ENCODE data around the gene PAF1. TPM values are rescaled to one million over a fixed set of nuclear protein-coding genes. Genes with fewer than 3 reads are reported as not detected.
A peak's percentile ranks its signal among the peaks of the same experiment; 100 is the strongest.

PAF1 gene
- polyA plus RNA-seq, 3 donors = 22.7 to 37.8 (median 25.2) TPM

- Histone ChIP-seq H3K4me2 (replicated peaks; ENCODE audit: extremely low read depth, low read length, poor library complexity, severe bottlenecking) (no peak overlapping the region), H3K4me3 (replicated peaks in 1 of 3; ENCODE audit: low read depth in 2 of 3, low read length in 3 of 3) (no peak overlapping the region), H2AFZ (ENCODE audit: insufficient read depth, low read depth, low read length, poor library complexity, severe bottlenecking) (no peak overlapping the region), H4K20me1 (ENCODE audit: insufficient read depth, low read length) (peaks cover 43% of the 10 kb centered on the region), H3K9ac (ENCODE audit: insufficient read depth, low read length, poor library complexity, severe bottlenecking) (no peak overlapping the region), H3K79me2 (ENCODE audit: insufficient read depth, low read length) (peaks cover 21% of the 10 kb centered on the region), H3K27ac (ENCODE audit: low read depth in 1 of 2, low read length in 2 of 2) (no peak overlapping the region), H3K36me3 (replicated peaks in 1 of 2; ENCODE audit: control insufficient read depth in 1 of 2, insufficient read depth in 2 of 2, low read length in 2 of 2) (peaks cover 70 to 92% of the 10 kb centered on the region in 2 donors), H3K9me3 (replicated peaks in 1 of 2; ENCODE audit: control insufficient read depth in 1 of 2, insufficient read depth in 1 of 2, low read length in 2 of 2) (no peaks in the 10 kb centered on the region), H3K4me1 (ENCODE audit: control insufficient read depth in 1 of 2, insufficient read depth in 2 of 2, low read length in 2 of 2) (no peaks in the 10 kb centered on the region), H3K27me3 (ENCODE audit: control insufficient read depth in 2 of 2, insufficient read depth in 2 of 2, low read length in 2 of 2) (no peaks in the 10 kb centered on the region)
- Mint-ChIP-seq H3K36me3 (peaks cover 69 to 87% of the 10 kb centered on the region in 2 donors), H3K27ac (peak overlapping the region in 2 of 7 donors; percentile 14 to 65), H3K9me3 (peaks cover 0 to 2% (median 0%) of the 10 kb centered on the region in 7 donors), H3K27me3 (ENCODE audit: low read depth in 3 of 3) (peaks cover 0 to 3% (median 1%) of the 10 kb centered on the region in 3 donors), H3K4me3 (no peak overlapping the region), H3K4me1 (peaks cover 5% of the 10 kb centered on the region)
- no peak for TF ChIP-seq CTCF (IDR thresholded peaks at IDR 0.05)
- no peak for DNase-seq
- WGBS (ENCODE audit: insufficient coverage) = 93% methylated on average over 5 of the region's 12 CpGs
- intact Hi-C loops (cut with micrococcal nuclease) = no loop called here
These were observed 38.3 kb downstream of the PAF1 start for GRCh38 chr19:39352381-39353255.

- DNase-seq = no peak
- Mint-ChIP-seq H3K27ac (peak overlapping the region in 2 of 7 donors; percentile 54 to 75), H3K4me3 (no peak overlapping the region), H3K36me3 (peaks cover 66 to 81% of the 10 kb centered on the region in 2 donors), H3K9me3 (peaks cover 0 to 2% (median 0%) of the 10 kb centered on the region in 7 donors), H3K27me3 (ENCODE audit: low read depth in 3 of 3) (peaks cover 0 to 1% (median 1%) of the 10 kb centered on the region in 3 donors), H3K4me1 (peaks cover 7% of the 10 kb centered on the region)
- no peak overlapping the region for H3K4me3 ChIP-seq (replicated peaks in 1 of 3; ENCODE audit: low read depth in 2 of 3, low read length in 3 of 3)
- H2AFZ ChIP-seq (ENCODE audit: insufficient read depth, low read depth, low read length, poor library complexity, severe bottlenecking) = no peak overlapping the region
- no peaks in the 10 kb centered on the region for H3K4me1 ChIP-seq (ENCODE audit: control insufficient read depth in 1 of 2, insufficient read depth in 2 of 2, low read length in 2 of 2)
- H3K36me3 ChIP-seq (replicated peaks in 1 of 2; ENCODE audit: control insufficient read depth in 1 of 2, insufficient read depth in 2 of 2, low read length in 2 of 2) = peaks cover 60 to 89% of the 10 kb centered on the region in 2 donors
- peaks cover 31% of the 10 kb centered on the region for H3K79me2 ChIP-seq (ENCODE audit: insufficient read depth, low read length)
- no peak for TF ChIP-seq CTCF (IDR thresholded peaks at IDR 0.05)
- H3K27me3 ChIP-seq (ENCODE audit: control insufficient read depth in 2 of 2, insufficient read depth in 2 of 2, low read length in 2 of 2) = no peaks in the 10 kb centered on the region
- no peaks in the 10 kb centered on the region for H3K9me3 ChIP-seq (replicated peaks in 1 of 2; ENCODE audit: control insufficient read depth in 1 of 2, insufficient read depth in 1 of 2, low read length in 2 of 2)
- no CpG with 5 or more reads among the region's 4 CpGs for WGBS (ENCODE audit: insufficient coverage)
- H3K9ac ChIP-seq (ENCODE audit: insufficient read depth, low read length, poor library complexity, severe bottlenecking) = no peak overlapping the region
- no peak overlapping the region for H3K4me2 ChIP-seq (replicated peaks; ENCODE audit: extremely low read depth, low read length, poor library complexity, severe bottlenecking)
- peak overlapping the region in 1 of 2 donors; percentile 15 for H3K27ac ChIP-seq (ENCODE audit: low read depth in 1 of 2, low read length in 2 of 2)
- intact Hi-C loops (cut with micrococcal nuclease) = no loop called here
- peaks cover 52% of the 10 kb centered on the region for H4K20me1 ChIP-seq (ENCODE audit: insufficient read depth, low read length)
These were observed 39.3 kb downstream of the PAF1 start for GRCh38 chr19:39351537-39352064.
